Fibroblast of lung (primary cell): ENCODE measurements around the gene C1orf94. TPM values are rescaled to one million over a fixed set of nuclear protein-coding genes. Genes with fewer than 3 reads are reported as not detected.

Source experiments
- polyA plus RNA-seq, 2 donors: library from polyadenylated mRNA; depleted of rRNA in 1 of 2; stranded (reverse) in 1 of 2; unstranded in 1 of 2; fragments of >200 nt; gene quantifications; 2 replicates each; pipeline ENCODE4 v1.2.1, GENCODE V29; 2011 to 2012; ENCODE audit warnings: missing spikeins in 1 of 2
- total RNA-seq: library from RNA; depleted of rRNA; stranded (reverse); fragments of >200 nt; gene quantifications from 2 replicates; pipeline ENCODE4 v1.2.1, GENCODE V29; 2014

Gene C1orf94
- total and polyA plus RNA-seq, 2 donors (not counting 1 experiment from before 2014, with no cell fraction given) = under 0.01 to 0.02 TPM

Other genes starting within 250 kb of the C1orf94 start
- 6.9 and 7.6 TPM in 2 replicates for gene CSMD2, start 11.7 kb upstream of the C1orf94 start, total RNA-seq
- 2.2 and 5.7 TPM in 2 replicates for gene CSMD2, start 11.7 kb upstream of the C1orf94 start, polyA plus RNA-seq